NCI-H128 (cell line): ENCODE data around the gene TMEM184C.

Source experiments
- DNase-seq: peaks from one replicate; lab custom pipeline; 2025; ENCODE audit not compliant: unreplicated experiment; lab: John Stamatoyannopoulos, UW

The TMEM184C gene

GRCh38 chr4:147617173-147617840 lies at the start of gene TMEM184C:
Gene TMEM184C, plus strand, starts transcription at chr4:147617397. Its CDS starts 560 bp downstream, at chr4:147617957.
- peak; percentile 72 for DNase-seq

- DNase-seq: no peak
Measured at GRCh38 chr4:147570616-147571015, 46.6 kb upstream of the TMEM184C start.

- DNase-seq: no peak
Measured at GRCh38 chr4:147571036-147571770, 46.0 kb upstream of the TMEM184C start.

GRCh38 chr4:147576084-147576483 lies 41.1 kb upstream of the TMEM184C start:
- no peak for DNase-seq

GRCh38 chr4:147578051-147578476 lies 39.1 kb upstream of the TMEM184C start:
- no peak for DNase-seq

- DNase-seq: no peak
Measured at GRCh38 chr4:147578593-147578992, 38.6 kb upstream of the TMEM184C start.

- DNase-seq: no peak
Measured at GRCh38 chr4:147580396-147580795, 36.8 kb upstream of the TMEM184C start.

- no peak for DNase-seq
Measured at GRCh38 chr4:147581606-147582350, 35.4 kb upstream of the TMEM184C start.

GRCh38 chr4:147582386-147583060 lies 34.7 kb upstream of the TMEM184C start:
- no peak for DNase-seq

GRCh38 chr4:147583876-147584275 lies 33.3 kb upstream of the TMEM184C start:
- DNase-seq: no peak

GRCh38 chr4:147586032-147586431 lies 31.2 kb upstream of the TMEM184C start:
- DNase-seq: no peak

- no peak for DNase-seq
Measured at GRCh38 chr4:147586637-147587036, 30.6 kb upstream of the TMEM184C start.

- no peak for DNase-seq
Measured at GRCh38 chr4:147587041-147587440, 30.2 kb upstream of the TMEM184C start.

- no peak for DNase-seq
Measured at GRCh38 chr4:147589586-147589985, 27.6 kb upstream of the TMEM184C start.

- no peak for DNase-seq
Measured at GRCh38 chr4:147590249-147590920, 26.8 kb upstream of the TMEM184C start.

GRCh38 chr4:147591106-147591505 lies 26.1 kb upstream of the TMEM184C start:
- no peak for DNase-seq

- no peak for DNase-seq
Measured at GRCh38 chr4:147594107-147594506, 23.1 kb upstream of the TMEM184C start.

- DNase-seq: no peak
Measured at GRCh38 chr4:147594578-147594977, 22.6 kb upstream of the TMEM184C start.

- no peak for DNase-seq
Measured at GRCh38 chr4:147596377-147596776, 20.8 kb upstream of the TMEM184C start.

- DNase-seq: no peak
Measured at GRCh38 chr4:147596981-147597380, 20.2 kb upstream of the TMEM184C start.

GRCh38 chr4:147597561-147597960 lies 19.6 kb upstream of the TMEM184C start:
- DNase-seq: no peak
